CD4-positive, alpha-beta T cell treated with Interferon gamma for 1 hour (primary cell): ENCODE measurements around the gene ZEB1.
"Not testable (repeated sequence)": the region's sequence is repeated elsewhere in the genome, so short reads cannot be mapped to it uniquely, and the experiment has no call there.

ENCODE experiments used
- DNase-seq: peaks from one replicate; pipeline ENCODE4 v3.0.0-alpha.2; 2020

The ZEB1 gene

DNA sequence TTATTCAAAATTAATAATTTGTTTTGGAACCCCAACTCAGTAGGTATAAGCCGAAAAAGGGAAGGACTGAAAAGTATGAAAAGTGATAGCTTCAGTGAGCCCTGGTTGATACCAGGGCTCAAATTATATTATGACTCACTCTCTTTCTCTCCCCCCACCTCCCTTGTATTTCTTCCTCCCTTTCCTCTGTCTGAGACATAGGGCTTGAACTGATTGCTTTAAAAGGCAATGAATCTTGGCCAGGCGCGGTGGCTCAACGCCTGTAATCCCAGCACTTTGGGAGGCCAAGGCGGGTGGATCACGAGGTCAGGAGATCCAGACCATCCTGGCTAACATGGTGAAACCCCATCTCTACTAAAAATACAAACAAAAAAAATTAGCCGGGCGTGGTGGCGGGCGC, 108.3 kb downstream of the ZEB1 start:
- DNase-seq, result not testable (repeated sequence)

DNA sequence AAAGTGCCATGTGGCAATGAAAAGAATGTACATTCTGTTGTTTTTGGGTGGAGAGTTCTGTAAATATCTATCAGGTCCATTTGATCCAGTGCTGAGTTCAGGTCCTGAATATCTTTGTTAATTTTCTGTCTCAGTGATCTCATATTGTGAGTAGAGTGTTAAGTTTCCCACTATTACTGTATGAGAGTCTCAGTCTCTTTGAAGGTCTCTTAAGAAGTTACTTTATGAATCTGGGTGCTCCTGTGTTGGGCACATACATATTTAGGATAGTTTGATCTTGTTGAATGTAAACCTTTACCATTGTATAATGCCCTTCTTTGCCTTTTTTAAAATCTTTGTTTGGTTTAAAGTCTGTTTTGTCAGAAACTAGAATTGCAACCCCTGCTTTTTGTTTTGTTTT, 109.5 kb downstream of the ZEB1 start:
- not testable (repeated sequence) for DNase-seq

- DNase-seq, result no peak
These were observed 112.0 kb downstream of the ZEB1 start for GRCh38 chr10:31431021-31431420.

DNA sequence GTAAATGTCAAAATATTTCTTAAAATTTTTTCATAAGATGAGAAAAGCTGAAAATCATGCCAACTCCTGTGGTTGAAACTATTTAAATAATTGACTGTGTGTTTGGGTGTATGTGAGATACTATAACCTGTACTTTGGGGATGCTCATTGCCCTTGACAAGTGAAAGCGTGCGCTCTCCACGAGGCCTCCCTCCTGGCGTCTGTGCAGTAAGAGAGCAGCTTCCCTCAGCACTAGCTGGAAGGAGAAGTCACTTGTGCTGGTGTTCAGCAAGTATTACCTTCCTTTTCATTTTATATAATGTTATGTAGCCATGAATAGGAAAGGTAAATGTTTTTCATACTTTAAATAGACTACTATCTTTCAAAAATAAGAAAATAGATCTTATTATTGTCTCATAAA, 118.9 kb downstream of the ZEB1 start:
- no peak for DNase-seq

GRCh38 chr10:31451766-31452165, 132.8 kb downstream of the ZEB1 start:
- DNase-seq, result no peak

GRCh38 chr10:31456468-31456867, 137.5 kb downstream of the ZEB1 start:
- DNase-seq, result no peak

DNA sequence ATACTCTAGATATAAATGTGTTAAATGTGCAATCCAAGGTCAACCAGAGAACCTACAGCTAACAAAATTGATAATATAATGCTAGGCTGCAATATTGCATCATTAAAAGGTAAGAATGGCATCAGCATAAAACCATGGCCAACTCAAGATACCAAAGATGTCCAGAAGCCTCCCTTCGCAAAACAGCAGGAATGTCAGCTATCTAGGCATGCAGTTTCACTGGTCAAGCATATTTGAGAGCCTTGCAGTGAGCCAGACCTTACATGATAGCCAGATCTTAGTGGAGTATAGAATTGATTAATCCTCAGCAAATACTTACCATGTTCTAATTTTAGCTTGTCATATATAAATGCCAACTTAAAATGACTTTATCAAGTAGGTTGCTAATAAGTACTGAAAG, 138.8 kb downstream of the ZEB1 start:
- DNase-seq, result no peak

DNA sequence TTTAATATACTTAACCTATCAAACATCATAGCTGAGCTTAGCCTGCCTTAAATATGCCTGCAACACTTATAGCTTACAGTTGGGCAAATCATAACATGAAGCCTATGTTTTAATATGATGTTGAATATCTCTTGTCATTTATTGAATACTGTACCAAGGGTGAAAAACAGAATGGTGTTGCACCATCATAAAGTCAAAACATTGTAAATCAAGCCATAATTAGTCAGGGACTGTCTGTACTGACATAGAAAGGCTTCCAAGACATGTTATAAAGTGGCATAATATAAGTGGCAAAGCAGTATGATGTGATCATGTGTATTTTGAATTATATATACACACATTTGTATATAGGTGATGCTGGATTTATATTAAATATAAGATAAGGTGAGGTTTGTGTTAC, 140.0 kb downstream of the ZEB1 start:
- no peak for DNase-seq

DNA sequence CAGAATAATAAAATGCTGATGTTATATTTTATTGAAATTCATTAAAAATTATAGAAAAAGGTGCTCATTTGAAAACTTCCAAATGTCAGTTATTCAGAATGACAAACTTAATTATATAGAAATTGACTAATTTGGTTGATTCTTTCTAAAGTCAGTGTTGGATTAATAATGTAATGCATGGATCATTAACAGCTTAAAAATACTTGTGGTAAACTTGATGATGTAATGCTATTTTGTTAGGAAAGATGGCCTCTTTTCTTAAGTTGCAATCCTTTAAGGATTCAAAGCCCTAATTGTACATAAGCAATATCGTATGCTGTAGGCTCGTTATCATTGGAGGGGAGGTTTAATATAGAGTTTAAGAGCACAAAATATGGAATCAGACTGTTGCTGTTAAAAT, 141.2 kb downstream of the ZEB1 start:
- no peak for DNase-seq

DNA sequence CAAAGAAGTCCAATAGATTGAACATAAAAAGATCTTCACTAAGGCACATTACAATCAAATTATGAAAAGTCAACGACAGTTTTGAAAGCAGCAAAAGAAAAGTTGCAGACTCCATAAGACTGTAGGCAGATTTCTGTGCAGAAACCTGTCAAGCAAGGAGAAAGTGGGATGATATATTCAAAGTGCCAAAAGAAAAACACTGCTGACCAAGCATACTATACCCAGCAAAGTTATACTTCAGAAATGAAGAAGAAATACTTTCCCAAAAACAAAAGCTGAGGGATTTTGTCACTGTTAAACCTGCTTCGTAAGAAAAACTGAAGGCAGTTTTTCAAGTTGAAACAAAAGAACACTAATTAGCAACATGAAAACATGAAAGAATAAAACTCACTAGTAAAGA, 145.5 kb downstream of the ZEB1 start:
- DNase-seq, result no peak

DNA sequence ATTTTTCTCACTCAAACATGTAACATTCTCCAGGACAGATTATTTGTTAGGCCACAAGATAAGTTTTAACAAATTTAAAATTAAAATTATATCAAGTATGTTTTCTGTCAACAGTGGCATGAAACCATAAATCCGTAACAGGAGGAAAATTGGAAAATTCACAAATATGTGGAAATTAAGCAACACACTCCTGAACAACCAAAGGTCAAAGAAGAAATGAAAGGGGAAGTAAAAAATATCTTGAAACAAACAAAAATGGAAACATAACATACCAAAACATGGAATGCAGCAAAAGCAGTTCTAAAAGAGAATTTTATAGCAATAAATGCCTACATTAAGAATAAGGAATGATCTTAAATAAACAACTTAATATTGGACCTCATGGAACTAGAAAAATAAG, 147.3 kb downstream of the ZEB1 start:
- DNase-seq, result no peak

- no peak for DNase-seq
These were observed 148.9 kb downstream of the ZEB1 start for GRCh38 chr10:31467791-31468535.

DNA sequence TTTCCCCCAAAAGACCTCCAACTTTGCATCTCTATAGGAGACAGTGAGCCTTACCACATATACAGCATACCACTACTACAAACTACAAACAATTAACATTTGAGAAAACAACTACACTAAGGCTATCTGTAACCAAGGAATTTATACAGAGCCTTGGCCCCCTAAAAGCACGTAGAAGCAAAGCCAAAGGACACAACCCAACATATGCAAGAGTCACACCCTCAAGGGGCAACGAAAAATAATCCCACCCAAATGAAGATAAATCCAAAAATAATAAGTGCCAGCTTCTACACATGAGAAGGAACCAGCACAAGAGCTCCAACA, 149.5 kb downstream of the ZEB1 start:
- DNase-seq, result no peak

- DNase-seq, result no peak
These were observed 156.5 kb downstream of the ZEB1 start for GRCh38 chr10:31475519-31475918.

DNA sequence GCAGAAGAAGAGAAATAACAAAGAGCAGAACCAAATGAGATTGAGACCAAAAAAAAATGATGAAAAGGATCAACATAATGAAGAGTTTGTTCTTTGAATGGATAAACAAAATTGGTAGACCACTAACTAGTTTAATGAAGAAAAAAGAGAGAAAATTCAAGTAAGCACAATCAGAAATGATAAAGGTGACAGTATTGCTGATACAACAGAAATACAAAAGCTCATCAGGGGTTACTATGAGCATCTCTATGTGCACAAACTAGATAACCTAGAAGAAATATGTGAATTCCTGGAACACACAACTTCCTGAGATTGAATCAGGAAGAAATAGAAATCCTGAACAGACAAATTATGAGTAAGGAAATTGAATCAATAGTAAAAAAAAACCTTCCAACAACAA, 157.1 kb downstream of the ZEB1 start:
- DNase-seq, result no peak

- DNase-seq, result no peak
These were observed 158.6 kb downstream of the ZEB1 start for GRCh38 chr10:31477584-31477983.

DNA sequence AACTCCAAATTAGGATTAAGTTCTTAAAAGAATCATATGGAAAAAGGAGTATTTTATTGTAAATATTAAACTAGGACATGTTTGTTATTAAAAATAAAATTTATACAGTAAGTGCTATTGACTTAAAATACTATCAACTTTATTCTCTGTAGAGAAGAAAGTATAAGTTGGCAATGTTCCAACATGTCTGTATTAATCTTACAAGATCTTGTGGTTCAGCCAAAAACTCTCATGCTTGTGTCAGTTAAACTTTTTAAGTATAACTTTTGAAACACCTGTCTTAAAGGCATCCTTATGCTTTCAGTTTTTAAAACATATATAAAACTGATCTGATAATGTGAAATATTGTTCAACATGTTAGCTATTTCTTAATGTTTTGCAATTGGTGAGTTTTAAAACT, 160.7 kb downstream of the ZEB1 start:
- no peak for DNase-seq

- DNase-seq, result no peak
These were observed 164.5 kb downstream of the ZEB1 start for GRCh38 chr10:31483546-31483945.

DNA sequence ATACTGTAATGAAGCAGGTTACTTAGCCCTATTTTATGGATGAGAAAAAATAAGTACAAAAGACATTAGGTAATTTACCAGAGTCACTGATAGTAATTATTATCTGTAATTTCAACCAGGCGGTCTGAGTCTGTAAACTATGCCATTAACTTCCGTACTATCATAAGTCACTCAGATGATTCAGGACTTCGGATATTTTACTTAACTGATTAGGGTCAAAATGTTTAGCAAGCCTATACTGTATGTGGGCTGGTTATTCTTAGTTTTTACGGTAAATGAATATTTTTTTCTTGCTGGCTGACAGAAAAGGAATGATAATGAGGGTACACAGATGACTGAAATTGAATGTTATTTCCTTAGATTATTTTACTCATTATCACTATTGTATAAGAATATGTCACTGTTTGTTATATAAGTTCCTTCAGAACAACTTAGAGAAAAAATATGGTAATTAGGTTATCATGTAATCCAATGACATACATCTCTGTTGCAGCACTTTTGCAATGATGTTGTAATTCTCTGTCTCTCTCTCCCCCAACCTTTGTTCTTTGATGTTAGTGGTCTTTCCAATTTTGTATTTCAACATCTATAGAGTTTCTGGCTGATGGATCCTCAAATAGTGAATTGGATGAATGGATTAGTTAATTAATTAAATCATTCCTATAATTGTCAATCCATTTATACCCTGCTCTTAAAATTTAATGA, 165.6 kb downstream of the ZEB1 start:
- DNase-seq, result no peak

- DNase-seq, result no peak
These were observed 172.0 kb downstream of the ZEB1 start for GRCh38 chr10:31490858-31491504.

- DNase-seq, result no peak
These were observed 188.4 kb downstream of the ZEB1 start for GRCh38 chr10:31507427-31507826.

- no peak for DNase-seq
These were observed 189.2 kb downstream of the ZEB1 start for GRCh38 chr10:31508234-31508633.

DNA sequence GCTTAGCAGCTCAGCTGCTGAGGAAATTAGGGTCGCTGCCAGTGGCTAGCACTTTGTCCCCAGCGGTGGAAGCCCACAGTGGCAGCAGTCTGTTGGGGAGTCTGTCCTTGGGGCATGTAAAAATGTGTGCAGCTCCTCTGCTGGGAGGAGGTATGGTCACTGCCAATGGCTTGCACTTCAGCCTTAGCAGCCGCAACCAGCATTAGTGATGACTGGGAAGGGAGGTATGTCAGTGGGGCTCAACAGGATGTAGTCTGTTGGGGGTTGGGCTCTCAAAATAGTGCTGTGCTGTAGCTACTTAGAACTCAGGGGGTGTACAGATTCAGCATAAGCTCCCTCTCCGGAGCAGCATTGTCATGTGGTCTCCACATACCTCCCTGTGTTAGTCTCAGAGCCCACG, 189.9 kb downstream of the ZEB1 start:
- no peak for DNase-seq

GRCh38 chr10:31509989-31510388, 191.0 kb downstream of the ZEB1 start:
- DNase-seq, result no peak
